ENCODE data around the gene ANKRD45. TPM values are rescaled to one million over a fixed set of nuclear protein-coding genes. Genes with fewer than 3 reads are reported as not detected.

The ANKRD45 gene
- 0.39 TPM in 1 of 3 replicates, not detected in the others for total RNA-seq
- long read RNA-seq, partial matches to known transcripts: 0 of 1 reads
- long read RNA-seq, other reads (novel, unspliced or antisense): 1 of 1 reads

- peak; percentile 90 for DNase-seq (ENCODE audit: low spot score)
- Mint-ChIP-seq H3K4me3 (ENCODE audit: unreplicated experiment) (peak within 1 kb of the TSS; percentile 63), H3K27me3 (ENCODE audit: low read depth) (no peaks in the 10 kb centered on the region), H3K9me3 (ENCODE audit: low read depth) (no peaks in the 10 kb centered on the region), H3K4me1 (ENCODE audit: low read depth) (no peaks in the 10 kb centered on the region), H3K27ac (ENCODE audit: unreplicated experiment) (peak within 1 kb of the TSS; percentile 19), H3K36me3 (ENCODE audit: low read depth) (peaks cover 2% of the 10 kb centered on the region)
- TF ChIP-seq CTCF (IDR thresholded peaks at IDR 0.05): no peak
Measured at GRCh38 chr1:173669491-173669941, at the start of gene ANKRD45. Gene ANKRD45, minus strand, starts transcription at chr1:173669851. Its CDS starts 10,433 bp downstream, at chr1:173659418.

GRCh38 chr1:173717238-173717637 is 47.6 kb upstream of the ANKRD45 start:
- no peak for DNase-seq (ENCODE audit: low spot score)
- no peak for TF ChIP-seq CTCF (IDR thresholded peaks at IDR 0.05)
- Mint-ChIP-seq H3K36me3 (ENCODE audit: low read depth) (peaks cover 11% of the 10 kb centered on the region), H3K4me1 (ENCODE audit: low read depth) (peaks cover 29% of the 10 kb centered on the region), H3K4me3 (ENCODE audit: unreplicated experiment) (no peak overlapping the region), H3K27me3 (ENCODE audit: low read depth) (no peaks in the 10 kb centered on the region), H3K27ac (ENCODE audit: unreplicated experiment) (peak overlapping the region; percentile 13), H3K9me3 (ENCODE audit: low read depth) (no peaks in the 10 kb centered on the region)

- H3K4me3 Mint-ChIP-seq (ENCODE audit: unreplicated experiment): peak overlapping the region; percentile 89
- H3K4me1 Mint-ChIP-seq (ENCODE audit: low read depth): peaks cover 29% of the 10 kb centered on the region
- H3K9me3 Mint-ChIP-seq (ENCODE audit: low read depth): no peaks in the 10 kb centered on the region
- no peak for DNase-seq (ENCODE audit: low spot score)
- peaks cover 4% of the 10 kb centered on the region for H3K36me3 Mint-ChIP-seq (ENCODE audit: low read depth)
- peaks cover 9% of the 10 kb centered on the region for H3K27me3 Mint-ChIP-seq (ENCODE audit: low read depth)
- no peak for TF ChIP-seq CTCF (IDR thresholded peaks at IDR 0.05)
- peak overlapping the region; percentile 92 for H3K27ac Mint-ChIP-seq (ENCODE audit: unreplicated experiment)
Measured at GRCh38 chr1:173715538-173715844, 45.8 kb upstream of the ANKRD45 start.

GRCh38 chr1:173714759-173715537 is 45.3 kb upstream of the ANKRD45 start, which contains the start of gene KLHL20:
Gene KLHL20, plus strand, starts transcription at chr1:173714981. Its CDS starts 1,063 bp downstream, at chr1:173716044.
- no peak for DNase-seq (ENCODE audit: low spot score)
- Mint-ChIP-seq H3K27me3 (ENCODE audit: low read depth) (peaks cover 11% of the 10 kb centered on the region), H3K4me1 (ENCODE audit: low read depth) (peaks cover 29% of the 10 kb centered on the region), H3K27ac (ENCODE audit: unreplicated experiment) (peak within 1 kb of the TSS; percentile 92), H3K36me3 (ENCODE audit: low read depth) (no peaks in the 10 kb centered on the region), H3K4me3 (ENCODE audit: unreplicated experiment) (peak within 1 kb of the TSS; percentile 89), H3K9me3 (ENCODE audit: low read depth) (no peaks in the 10 kb centered on the region)
- TF ChIP-seq CTCF (IDR thresholded peaks at IDR 0.05): peak; percentile 43

GRCh38 chr1:173714441-173714758 is 44.7 kb upstream of the ANKRD45 start:
- TF ChIP-seq CTCF (IDR thresholded peaks at IDR 0.05): no peak
- Mint-ChIP-seq H3K4me1 (ENCODE audit: low read depth) (peaks cover 29% of the 10 kb centered on the region), H3K4me3 (ENCODE audit: unreplicated experiment) (peak overlapping the region; percentile 89), H3K9me3 (ENCODE audit: low read depth) (no peaks in the 10 kb centered on the region), H3K36me3 (ENCODE audit: low read depth) (no peaks in the 10 kb centered on the region), H3K27me3 (ENCODE audit: low read depth) (peaks cover 12% of the 10 kb centered on the region), H3K27ac (ENCODE audit: unreplicated experiment) (peak overlapping the region; percentile 92)
- DNase-seq (ENCODE audit: low spot score): no peak

Measured in chondrocyte (in vitro differentiated cells).